ENCODE measurements around the gene ITPKB. TPM values are rescaled to one million over a fixed set of nuclear protein-coding genes. Genes with fewer than 3 reads are reported as not detected.
"Not testable (repeated sequence)": the region's sequence is repeated elsewhere in the genome, so short reads cannot be mapped to it uniquely, and the experiment has no call there.

The ITPKB gene
- total RNA-seq, 1 donor from 2014 or later, result 1.6 TPM

- Mint-ChIP-seq H3K4me3 (no peak overlapping the region), H3K9me3 (peaks cover 5% of the 10 kb centered on the region), H3K36me3 (no peaks in the 10 kb centered on the region), H3K27me3 (ENCODE audit: insufficient read depth, low read depth) (peaks cover 9% of the 10 kb centered on the region), H3K27ac (no peak overlapping the region), H3K4me1 (no peaks in the 10 kb centered on the region)
- no peak for DNase-seq (ENCODE audit: low spot score)
- Histone ChIP-seq H3K27me3 (no peaks in the 10 kb centered on the region), H4K20me1 (ENCODE audit: low read depth) (no peaks in the 10 kb centered on the region), H3K4me2 (no peak overlapping the region), H3K4me3 (no peak overlapping the region), H3K9me3 (ENCODE audit: low read depth) (no peaks in the 10 kb centered on the region), H3K9ac (no peak overlapping the region), H3K4me1 (no peaks in the 10 kb centered on the region), H3K79me2 (ENCODE audit: low read depth) (no peaks in the 10 kb centered on the region), H3K36me3 (no peaks in the 10 kb centered on the region), H2AFZ (replicated peaks) (no peak overlapping the region), H3F3A (ENCODE audit: low read depth) (no peaks in the 10 kb centered on the region), H3K27ac (no peak overlapping the region)
- TF ChIP-seq CTCF (IDR thresholded peaks at IDR 0.05) (no peak), EZH2 (IDR thresholded peaks at IDR 0.05) (no peak), EZH2phosphoT487 (IDR thresholded peaks at IDR 0.05) (no peak)
Measured at GRCh38 chr1:226776975-226777374, 37.9 kb upstream of the ITPKB start.

- Histone ChIP-seq H4K20me1 (ENCODE audit: low read depth) (no peaks in the 10 kb centered on the region), H3K79me2 (ENCODE audit: low read depth) (no peaks in the 10 kb centered on the region), H3K27me3 (no peaks in the 10 kb centered on the region), H3K9me3 (ENCODE audit: low read depth) (no peaks in the 10 kb centered on the region), H3K9ac (no peak overlapping the region), H3K27ac (no peak overlapping the region), H3F3A (ENCODE audit: low read depth) (no peaks in the 10 kb centered on the region), H3K4me3 (no peak overlapping the region), H3K4me1 (no peaks in the 10 kb centered on the region), H3K4me2 (no peak overlapping the region), H2AFZ (replicated peaks) (no peak overlapping the region), H3K36me3 (no peaks in the 10 kb centered on the region)
- no peaks in the 10 kb centered on the region for H3K36me3 Mint-ChIP-seq
- no peak for TF ChIP-seq EZH2phosphoT487 (IDR thresholded peaks at IDR 0.05)
- TF ChIP-seq EZH2 (IDR thresholded peaks at IDR 0.05), result no peak
- TF ChIP-seq CTCF (IDR thresholded peaks at IDR 0.05), result no peak
- peaks cover 5% of the 10 kb centered on the region for H3K9me3 Mint-ChIP-seq
- no peaks in the 10 kb centered on the region for H3K4me1 Mint-ChIP-seq
- H3K27ac Mint-ChIP-seq, result no peak overlapping the region
- H3K27me3 Mint-ChIP-seq (ENCODE audit: insufficient read depth, low read depth), result peaks cover 4% of the 10 kb centered on the region
- no peak for DNase-seq (ENCODE audit: low spot score)
- no peak overlapping the region for H3K4me3 Mint-ChIP-seq
Measured at GRCh38 chr1:226776066-226776465, 37.0 kb upstream of the ITPKB start.

- TF ChIP-seq EZH2 (IDR thresholded peaks at IDR 0.05), result no peak
- no peak for TF ChIP-seq CTCF (IDR thresholded peaks at IDR 0.05)
- TF ChIP-seq EZH2phosphoT487 (IDR thresholded peaks at IDR 0.05), result no peak
- Mint-ChIP-seq H3K9me3 (peaks cover 5% of the 10 kb centered on the region), H3K36me3 (no peaks in the 10 kb centered on the region), H3K27me3 (ENCODE audit: insufficient read depth, low read depth) (peaks cover 4% of the 10 kb centered on the region), H3K4me3 (no peak overlapping the region), H3K4me1 (no peaks in the 10 kb centered on the region), H3K27ac (no peak overlapping the region)
- H4K20me1 ChIP-seq (ENCODE audit: low read depth), result no peaks in the 10 kb centered on the region
- H3K9me3 ChIP-seq (ENCODE audit: low read depth), result no peaks in the 10 kb centered on the region
- DNase-seq (ENCODE audit: low spot score), result no peak
- H3K9ac ChIP-seq, result no peak overlapping the region
- H3K4me3 ChIP-seq, result no peak overlapping the region
- H2AFZ ChIP-seq (replicated peaks), result no peak overlapping the region
- H3K79me2 ChIP-seq (ENCODE audit: low read depth), result no peaks in the 10 kb centered on the region
- no peaks in the 10 kb centered on the region for H3K27me3 ChIP-seq
- H3K27ac ChIP-seq, result no peak overlapping the region
- no peaks in the 10 kb centered on the region for H3K36me3 ChIP-seq
- H3K4me2 ChIP-seq, result no peak overlapping the region
- H3F3A ChIP-seq (ENCODE audit: low read depth), result no peaks in the 10 kb centered on the region
- no peaks in the 10 kb centered on the region for H3K4me1 ChIP-seq
Measured at GRCh38 chr1:226772446-226773139, 33.5 kb upstream of the ITPKB start.

- H3K36me3 ChIP-seq; H3K4me3 Mint-ChIP-seq; H2AFZ ChIP-seq (replicated peaks); H3K9ac ChIP-seq; H3K27me3 Mint-ChIP-seq (ENCODE audit: insufficient read depth, low read depth); DNase-seq (ENCODE audit: low spot score); H3K79me2 ChIP-seq (ENCODE audit: low read depth); H4K20me1 ChIP-seq (ENCODE audit: low read depth); H3K36me3 Mint-ChIP-seq; H3K27ac Mint-ChIP-seq; H3K4me3 ChIP-seq; H3K4me1 ChIP-seq; H3K9me3 Mint-ChIP-seq; H3K4me2 ChIP-seq; H3K27me3 ChIP-seq; H3K27ac ChIP-seq; H3K9me3 ChIP-seq (ENCODE audit: low read depth); H3F3A ChIP-seq (ENCODE audit: low read depth): not testable (repeated sequence)
- peaks cover 10% of the 10 kb centered on the region for H3K4me1 Mint-ChIP-seq
Measured at GRCh38 chr1:226767170-226767569, 28.1 kb upstream of the ITPKB start.
